ENCODE results near the gene AK6.

- no peak for TF ChIP-seq CTCF (conservative IDR thresholded peaks at IDR 0.05; ENCODE audit: low read length)
- no peak for TF ChIP-seq EZH2phosphoT487 (IDR thresholded peaks at IDR 0.05; ENCODE audit: borderline replicate concordance, low read depth, low read length)
Measured at GRCh38 chr5:69341520-69342161, 27.7 kb downstream of the AK6 start.
